HG03558 (cell line): ENCODE data around the gene GGTLC2.
"Not testable (repeated sequence)": the region's sequence is repeated elsewhere in the genome, so short reads cannot be mapped to it uniquely, and the experiment has no call there.

Experiments used
- ATAC-seq: cut with Tn5 transposase; IDR thresholded peaks from one replicate; pipeline ENCODE4 v1.9.1; 2021; ENCODE audit warnings: moderate number of reproducible peaks; ENCODE audit not compliant: unreplicated experiment; ENCODE audit errors: extremely low read depth

Gene GGTLC2

GRCh38 chr22:22644314-22644713 lies at the start of gene GGTLC2:
TSS of gene GGTLC2 (plus strand) at chr22:22644614. CDS start at chr22:22646346, 1,732 bp downstream.
- not testable (repeated sequence) for ATAC-seq

GRCh38 chr22:22595001-22595835 lies 49.2 kb upstream of the GGTLC2 start:
- no peak for ATAC-seq

GRCh38 chr22:22598144-22598543 lies 46.3 kb upstream of the GGTLC2 start:
- ATAC-seq: no peak

- no peak for ATAC-seq
Measured at GRCh38 chr22:22599248-22599647, 45.2 kb upstream of the GGTLC2 start.

DNA sequence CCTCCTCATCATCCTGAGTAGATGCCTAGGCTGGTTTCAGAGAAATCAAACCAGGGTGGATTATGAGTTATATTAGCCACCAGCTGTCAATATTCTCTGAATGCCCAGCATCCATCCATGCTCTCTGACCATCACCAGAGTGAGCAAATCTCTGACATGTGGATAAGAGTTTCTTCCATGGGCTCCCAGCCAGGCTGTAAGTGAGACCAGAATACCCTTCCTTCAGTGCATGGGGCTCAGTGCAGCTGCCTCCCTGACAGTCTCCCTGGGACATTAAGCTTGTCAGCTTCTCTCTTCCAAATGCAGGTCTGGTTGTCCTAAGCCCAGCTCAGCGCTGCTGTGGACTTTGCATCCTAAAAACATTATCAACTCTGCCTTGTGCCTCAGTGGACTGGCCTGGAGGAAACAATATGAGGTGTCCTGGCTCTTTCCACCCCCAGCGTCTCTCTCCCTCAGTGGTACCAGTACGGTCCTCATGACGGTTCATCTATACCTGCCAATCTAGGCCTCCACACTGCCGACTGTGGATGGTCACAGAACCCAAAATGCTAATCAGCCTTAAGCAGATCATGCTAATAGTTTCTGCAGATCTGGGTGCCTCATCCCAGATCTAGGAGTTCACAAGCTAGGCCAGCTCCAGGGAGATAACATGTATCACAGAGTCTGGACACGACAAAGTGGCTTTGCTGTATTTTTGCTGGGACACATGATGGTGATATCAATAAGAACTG lies 43.7 kb upstream of the GGTLC2 start:
- ATAC-seq: no peak

- ATAC-seq: no peak
Measured at GRCh38 chr22:22603470-22603947, 40.9 kb upstream of the GGTLC2 start.

DNA sequence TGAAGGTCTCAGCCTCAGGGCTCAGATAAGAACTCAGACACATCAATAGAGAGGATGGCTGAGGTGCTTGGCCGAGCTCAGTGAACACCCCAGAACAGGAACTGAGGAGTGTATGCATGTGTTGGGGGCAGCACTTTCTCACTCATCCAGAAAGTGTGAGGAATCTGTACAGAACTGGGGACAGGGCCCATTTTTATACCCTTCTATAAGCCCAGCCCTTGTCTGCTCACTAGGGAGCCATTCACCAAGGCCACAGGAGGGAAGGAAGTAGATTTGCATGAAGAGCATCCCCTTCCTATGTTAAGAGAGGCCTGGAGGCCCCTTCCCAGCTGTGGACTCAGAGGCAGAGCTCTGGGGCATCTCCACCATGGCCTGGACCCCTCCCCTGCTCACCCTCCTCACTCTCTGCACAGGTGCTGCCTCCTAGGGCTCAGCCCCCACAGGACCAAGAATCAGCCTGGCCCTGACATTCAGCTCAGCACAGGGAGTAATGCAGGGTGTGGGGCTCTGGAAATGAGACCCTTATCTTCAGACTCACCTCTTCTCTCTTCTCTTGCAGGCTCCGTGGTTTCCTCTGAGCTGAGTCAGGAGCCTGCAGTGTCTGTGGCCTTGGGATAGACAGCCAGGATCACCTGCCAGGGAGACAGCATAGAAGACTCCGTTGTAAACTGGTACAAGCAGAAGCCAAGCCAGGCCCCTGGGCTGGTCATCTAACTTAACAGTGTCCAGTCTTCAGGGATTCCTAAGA lies 39.9 kb upstream of the GGTLC2 start:
- no peak for ATAC-seq

DNA sequence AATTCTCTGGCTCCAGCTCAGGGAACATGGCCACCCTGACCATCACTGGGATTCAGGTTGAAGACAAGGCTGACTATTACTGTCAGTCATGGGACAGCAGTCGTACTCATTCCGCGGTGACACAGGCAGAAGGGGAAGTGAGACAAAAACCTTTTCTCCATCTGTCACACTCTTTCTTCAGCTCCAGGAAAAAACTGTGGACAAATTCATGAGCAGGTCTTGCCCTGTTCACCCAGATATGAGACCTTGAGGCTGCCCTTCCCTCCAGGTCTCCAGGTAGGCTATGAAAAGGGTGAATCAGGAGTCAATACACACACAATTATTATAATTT lies 39.4 kb upstream of the GGTLC2 start:
- ATAC-seq: no peak

- not testable (repeated sequence) for ATAC-seq
Measured at GRCh38 chr22:22608022-22608421, 36.4 kb upstream of the GGTLC2 start.

- ATAC-seq: no peak
Measured at GRCh38 chr22:22609291-22609690, 35.1 kb upstream of the GGTLC2 start.

DNA sequence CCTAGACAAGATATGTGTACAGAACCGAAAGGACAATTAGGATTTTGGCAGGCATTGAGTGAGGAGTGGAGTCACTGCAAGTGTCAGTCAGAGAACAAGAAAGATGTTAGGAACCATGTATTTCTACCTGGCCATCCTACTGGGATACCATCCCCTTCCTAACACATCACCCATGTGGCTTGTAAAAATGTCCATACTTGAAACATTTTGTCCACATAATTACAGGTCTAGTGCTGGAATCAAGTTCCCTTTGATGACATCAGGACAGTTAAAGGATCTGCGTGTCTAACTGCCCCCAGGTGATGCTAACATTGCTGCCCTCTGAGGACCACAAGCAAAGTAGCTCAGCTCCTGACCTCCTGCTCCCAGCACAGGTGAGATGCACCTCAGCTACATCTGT lies 31.9 kb upstream of the GGTLC2 start:
- no peak for ATAC-seq

- no peak for ATAC-seq
Measured at GRCh38 chr22:22614065-22614464, 30.3 kb upstream of the GGTLC2 start.

DNA sequence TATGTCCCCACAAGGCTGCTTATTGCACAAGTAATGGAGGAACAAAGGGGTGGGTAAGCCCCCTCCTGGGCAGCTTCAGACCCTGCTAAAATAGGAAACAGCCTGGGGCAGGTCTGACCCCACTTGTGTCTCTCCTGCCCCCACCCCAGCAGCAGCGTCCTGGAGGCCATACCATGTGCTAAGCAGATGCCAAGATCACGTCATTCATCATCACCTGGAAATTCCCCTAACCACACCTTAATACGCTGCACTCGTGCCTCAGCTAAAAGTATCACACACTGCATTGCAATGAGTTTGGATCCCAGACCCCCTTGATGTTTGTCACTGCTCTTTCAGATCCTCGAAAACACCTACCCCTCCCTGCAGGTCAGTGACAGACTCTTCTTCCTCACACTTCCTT lies 27.8 kb upstream of the GGTLC2 start:
- ATAC-seq: no peak

DNA sequence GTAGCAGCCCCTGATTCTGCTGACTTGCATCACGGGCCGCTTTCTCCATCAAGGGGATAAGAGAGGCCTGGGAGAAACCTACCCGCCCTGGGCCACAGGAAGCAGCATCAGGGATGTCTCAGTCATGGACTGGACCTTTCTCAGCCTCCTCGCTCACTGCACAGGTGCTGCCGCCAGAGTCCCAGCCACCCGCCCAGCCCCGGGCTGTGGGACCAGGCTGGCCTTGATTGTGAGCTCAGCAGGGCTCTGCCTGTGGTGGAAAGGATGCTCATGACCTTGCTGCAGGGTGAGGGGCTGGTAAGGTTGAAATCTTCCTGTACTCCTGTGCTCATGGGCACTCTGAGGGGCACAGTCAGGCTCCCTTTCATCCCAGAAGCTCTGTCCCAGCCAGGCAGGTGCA lies 26.0 kb upstream of the GGTLC2 start:
- ATAC-seq: no peak

DNA sequence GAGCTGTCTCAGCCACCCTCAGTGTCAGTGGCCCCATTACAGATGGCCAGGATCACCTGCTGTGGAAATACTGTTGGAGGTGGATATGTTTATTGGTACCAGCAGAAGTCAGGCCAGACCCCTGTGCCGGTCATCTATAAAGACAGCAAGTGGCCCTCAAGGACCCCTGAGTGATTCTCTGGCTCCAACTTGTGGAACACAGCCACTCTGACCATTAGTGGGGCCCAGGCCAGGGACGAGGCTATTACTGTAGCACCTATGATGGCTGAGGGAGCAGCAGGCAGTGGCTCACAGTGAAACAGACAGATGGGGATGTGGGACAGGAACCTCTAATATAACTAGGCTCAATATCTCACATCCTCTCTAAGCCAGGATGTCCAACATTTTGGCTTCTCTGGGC lies 25.5 kb upstream of the GGTLC2 start:
- ATAC-seq: no peak

DNA sequence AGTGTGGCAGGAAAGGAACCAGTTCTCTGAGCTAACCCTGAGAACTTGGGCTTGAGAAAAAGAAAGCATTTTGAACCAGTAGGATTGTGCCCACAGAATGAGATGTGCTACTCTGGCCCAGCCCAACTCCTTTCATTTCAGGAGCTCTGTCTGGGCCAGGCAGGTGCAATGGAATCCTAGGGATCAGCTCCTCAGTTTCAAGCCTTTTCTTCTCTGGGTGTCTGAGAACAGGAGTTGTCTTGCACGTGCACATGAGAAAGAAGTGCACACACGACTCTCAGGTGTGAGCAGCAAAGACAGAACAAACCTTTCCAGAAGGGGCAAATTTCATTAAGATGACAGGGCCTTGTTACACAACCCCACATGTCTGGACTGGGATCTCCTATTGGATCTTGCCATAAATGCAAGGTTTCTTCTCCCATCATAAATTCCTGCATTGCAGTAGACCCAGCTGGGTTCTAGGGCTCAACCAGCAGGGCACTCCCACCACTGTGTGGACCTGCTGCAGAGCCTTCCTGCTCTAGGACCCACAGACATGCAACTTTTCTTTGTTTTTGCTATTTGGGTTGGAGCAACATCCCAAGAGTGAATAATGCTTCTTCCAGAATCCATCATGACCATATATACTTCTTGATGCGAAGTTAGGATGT lies 24.5 kb upstream of the GGTLC2 start:
- ATAC-seq: no peak

DNA sequence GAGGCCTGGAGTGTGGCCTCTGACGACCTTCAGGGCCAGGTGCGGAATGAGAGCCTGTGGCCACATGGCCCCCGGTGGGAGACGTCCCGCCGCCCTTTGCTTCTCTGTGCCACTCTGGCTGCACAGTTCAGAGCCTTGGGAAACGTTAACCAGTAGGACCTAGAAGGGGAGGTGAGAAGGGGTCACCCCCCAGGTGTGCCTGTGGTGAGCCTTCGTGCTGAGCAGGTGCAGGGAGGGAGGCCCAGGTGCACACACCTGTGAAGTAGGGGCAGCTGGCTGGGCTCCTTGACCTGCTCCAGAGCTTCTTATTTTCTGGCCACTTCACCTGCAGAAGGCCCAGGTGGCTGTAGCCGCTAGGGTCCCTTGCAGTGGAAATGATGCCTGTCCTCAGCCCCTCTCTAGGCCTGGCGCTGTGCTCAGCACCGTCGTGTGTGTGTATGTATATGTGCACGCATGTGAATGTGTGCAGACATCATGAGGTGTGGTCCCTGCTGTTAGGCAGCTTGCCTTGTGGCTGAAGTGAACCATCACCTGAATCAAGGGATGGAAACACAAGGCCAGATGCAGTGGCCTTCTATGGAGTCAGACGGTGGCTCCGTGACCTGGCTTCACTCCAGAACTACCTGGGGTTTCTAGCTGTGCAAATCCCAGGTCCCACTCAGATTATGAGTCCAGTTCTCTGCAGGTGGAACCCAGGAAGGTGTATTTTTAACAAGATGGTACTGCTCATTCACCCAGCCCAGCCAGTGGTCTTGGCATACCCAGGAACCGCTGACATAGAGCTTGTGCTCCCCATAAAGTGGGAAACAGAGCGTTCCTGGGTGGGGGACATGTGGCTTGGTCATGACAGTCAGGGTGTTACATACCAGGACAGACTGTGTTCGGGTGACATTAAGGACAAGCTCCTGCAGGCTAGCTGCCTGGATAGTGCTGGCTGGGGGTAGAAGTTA lies 15.6 kb upstream of the GGTLC2 start:
- not testable (repeated sequence) for ATAC-seq

DNA sequence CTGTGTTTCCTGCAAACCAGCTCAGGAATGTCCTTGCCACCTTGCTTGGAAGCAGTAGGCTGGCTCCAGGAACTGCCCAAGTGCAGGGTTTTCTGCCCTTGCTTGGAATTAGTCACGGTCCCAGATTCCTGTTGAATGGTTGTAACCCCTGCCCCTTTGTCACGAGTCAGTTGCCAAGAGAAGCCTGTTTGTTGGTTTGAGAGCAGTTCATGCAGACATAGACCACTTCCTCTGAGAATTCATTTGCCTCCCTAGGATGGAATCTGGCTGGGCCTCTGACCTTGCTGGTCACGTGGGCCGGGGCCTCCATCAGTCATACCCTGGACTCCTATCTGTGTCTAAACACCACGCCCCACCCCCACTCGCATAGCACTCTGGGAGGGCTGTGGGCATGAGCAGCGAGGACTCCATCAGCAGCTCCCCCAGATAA lies 13.2 kb upstream of the GGTLC2 start:
- ATAC-seq: not testable (repeated sequence)

DNA sequence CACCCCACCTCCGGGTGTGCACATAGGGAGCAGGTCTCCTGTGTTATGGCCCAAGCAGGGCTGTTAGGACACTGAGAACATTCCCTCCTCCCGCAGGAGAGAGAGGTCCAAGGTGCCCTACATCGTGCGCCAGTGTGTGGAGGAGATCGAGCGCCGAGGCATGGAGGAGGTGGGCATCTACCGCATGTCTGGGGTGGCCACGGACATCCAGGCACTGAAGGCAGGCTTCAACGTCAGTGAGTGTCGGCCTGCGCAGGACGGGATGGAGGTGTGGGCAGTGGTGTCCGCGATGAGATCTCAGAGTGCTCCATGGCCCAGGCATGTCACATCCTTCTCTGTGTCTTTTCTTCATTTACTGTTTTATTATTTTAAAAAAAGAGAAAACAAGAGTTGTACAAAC lies 12.2 kb upstream of the GGTLC2 start:
- not testable (repeated sequence) for ATAC-seq
